ENCODE results near the gene TMEM192.
"Not testable (repeated sequence)": the region's sequence is repeated elsewhere in the genome, so short reads cannot be mapped to it uniquely, and the experiment has no call there.

Gene TMEM192

DNA sequence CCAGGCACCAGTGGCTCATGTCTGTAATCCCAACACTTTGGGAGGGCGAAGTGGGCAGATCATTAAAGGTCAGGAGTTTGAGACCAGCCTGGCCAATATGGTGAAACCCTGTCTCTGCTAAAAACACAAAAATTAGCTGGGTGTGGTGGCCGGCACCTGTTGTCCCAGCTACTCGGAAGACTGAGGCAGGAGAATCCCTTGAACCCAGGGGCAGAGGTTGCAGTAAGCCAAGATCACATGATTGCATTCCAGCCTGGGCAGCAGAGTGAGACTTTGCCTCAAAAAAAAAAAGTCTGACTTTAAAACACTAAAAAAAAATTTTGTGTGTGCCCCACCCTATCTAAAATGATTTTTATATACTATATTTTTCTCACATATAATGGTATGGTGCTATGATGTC lies 26.2 kb upstream of the TMEM192 start:
- TF ChIP-seq, protein P1, sequence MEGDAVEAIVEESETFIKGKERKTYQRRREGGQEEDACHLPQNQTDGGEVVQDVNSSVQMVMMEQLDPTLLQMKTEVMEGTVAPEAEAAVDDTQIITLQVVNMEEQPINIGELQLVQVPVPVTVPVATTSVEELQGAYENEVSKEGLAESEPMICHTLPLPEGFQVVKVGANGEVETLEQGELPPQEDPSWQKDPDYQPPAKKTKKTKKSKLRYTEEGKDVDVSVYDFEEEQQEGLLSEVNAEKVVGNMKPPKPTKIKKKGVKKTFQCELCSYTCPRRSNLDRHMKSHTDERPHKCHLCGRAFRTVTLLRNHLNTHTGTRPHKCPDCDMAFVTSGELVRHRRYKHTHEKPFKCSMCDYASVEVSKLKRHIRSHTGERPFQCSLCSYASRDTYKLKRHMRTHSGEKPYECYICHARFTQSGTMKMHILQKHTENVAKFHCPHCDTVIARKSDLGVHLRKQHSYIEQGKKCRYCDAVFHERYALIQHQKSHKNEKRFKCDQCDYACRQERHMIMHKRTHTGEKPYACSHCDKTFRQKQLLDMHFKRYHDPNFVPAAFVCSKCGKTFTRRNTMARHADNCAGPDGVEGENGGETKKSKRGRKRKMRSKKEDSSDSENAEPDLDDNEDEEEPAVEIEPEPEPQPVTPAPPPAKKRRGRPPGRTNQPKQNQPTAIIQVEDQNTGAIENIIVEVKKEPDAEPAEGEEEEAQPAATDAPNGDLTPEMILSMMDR (IDR thresholded peaks at IDR 0.05; ENCODE audit: control insufficient read depth, extremely low read depth, insufficient read depth): no peak
- H3K4me3 ChIP-seq (ENCODE audit: low read depth, low read length): no peak overlapping the region
- DNase-seq (ENCODE audit: low read depth): no peak

DNA sequence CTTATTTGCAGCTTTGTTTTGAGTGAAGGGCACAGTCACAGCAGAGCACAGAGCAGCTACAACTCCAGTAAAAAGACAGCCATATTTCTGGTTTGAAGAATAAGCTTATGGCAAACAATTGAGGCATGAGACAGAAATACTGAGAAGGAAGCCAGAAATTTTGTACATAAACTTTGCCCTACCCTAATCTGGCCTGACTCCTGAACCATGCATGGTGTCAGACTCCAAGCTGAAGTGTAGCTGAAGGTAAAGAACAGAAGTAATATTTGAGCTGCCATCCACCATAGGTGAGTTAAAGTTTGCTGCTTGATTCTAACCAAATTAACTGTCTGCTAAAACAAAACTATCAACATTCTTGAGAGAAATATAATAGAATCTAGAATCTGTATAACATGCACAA lies 24.5 kb upstream of the TMEM192 start:
- H3K4me3 ChIP-seq (ENCODE audit: low read depth, low read length): no peak overlapping the region
- TF ChIP-seq, protein P1 (IDR thresholded peaks at IDR 0.05; ENCODE audit: control insufficient read depth, extremely low read depth, insufficient read depth): no peak
- DNase-seq (ENCODE audit: low read depth): no peak

- no peak for DNase-seq (ENCODE audit: low read depth)
- no peak overlapping the region for H3K4me3 ChIP-seq (ENCODE audit: low read depth, low read length)
- TF ChIP-seq, protein P1 (IDR thresholded peaks at IDR 0.05; ENCODE audit: control insufficient read depth, extremely low read depth, insufficient read depth): no peak
Measured at GRCh38 chr4:165136529-165136928, 23.9 kb upstream of the TMEM192 start.

- no peak overlapping the region for H3K4me3 ChIP-seq (ENCODE audit: low read depth, low read length)
- no peak for DNase-seq (ENCODE audit: low read depth)
- TF ChIP-seq, protein P1 (IDR thresholded peaks at IDR 0.05; ENCODE audit: control insufficient read depth, extremely low read depth, insufficient read depth): no peak
Measured at GRCh38 chr4:165133150-165133549, 20.5 kb upstream of the TMEM192 start.

GRCh38 chr4:165131247-165131832 lies 18.7 kb upstream of the TMEM192 start:
- DNase-seq (ENCODE audit: low read depth): peak; percentile 11
- TF ChIP-seq, protein P1 (IDR thresholded peaks at IDR 0.05; ENCODE audit: control insufficient read depth, extremely low read depth, insufficient read depth): peak; percentile 83
- no peak overlapping the region for H3K4me3 ChIP-seq (ENCODE audit: low read depth, low read length)

- no peak for DNase-seq (ENCODE audit: low read depth)
- no peak overlapping the region for H3K4me3 ChIP-seq (ENCODE audit: low read depth, low read length)
- TF ChIP-seq, protein P1 (IDR thresholded peaks at IDR 0.05; ENCODE audit: control insufficient read depth, extremely low read depth, insufficient read depth): no peak
Measured at GRCh38 chr4:165129924-165130323, 17.3 kb upstream of the TMEM192 start.

DNA sequence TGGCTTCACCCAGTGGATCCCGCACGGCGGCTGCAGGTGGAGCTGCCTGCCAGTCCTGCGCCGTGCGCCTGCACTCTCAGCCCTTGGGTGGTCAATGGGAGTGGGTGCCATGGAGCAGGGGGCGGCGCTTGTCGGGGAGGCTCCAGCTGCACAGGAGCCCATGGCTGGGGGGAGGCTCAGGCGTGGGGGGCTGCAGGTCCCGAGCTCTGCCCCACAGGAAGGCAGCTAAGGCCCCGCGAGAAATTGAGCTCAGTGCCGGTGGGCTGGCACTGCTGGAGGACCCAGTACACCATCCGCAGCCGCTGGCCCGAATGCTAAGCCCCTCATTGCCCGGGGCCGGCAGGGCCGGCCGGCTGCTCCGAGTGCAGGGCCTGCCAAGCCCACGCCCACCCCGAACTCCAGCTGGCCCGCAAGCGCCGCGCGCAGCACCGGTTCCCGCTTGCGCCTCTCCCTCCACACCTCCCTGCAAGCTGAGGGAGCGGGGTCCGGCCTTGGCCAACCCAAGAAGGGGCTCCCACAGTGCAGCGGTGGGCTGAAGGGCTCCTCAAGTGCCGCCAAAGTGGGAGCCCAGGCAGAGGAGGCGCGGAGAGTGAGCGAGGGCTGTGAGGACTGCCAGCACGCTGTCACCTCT lies 13.3 kb upstream of the TMEM192 start:
- H3K4me3 ChIP-seq (ENCODE audit: low read depth, low read length); DNase-seq (ENCODE audit: low read depth): not testable (repeated sequence)
